HL-60/S4 treated with phorbol 12-myristate 13-acetate at 8.2 ng/mL for 4 days and 3 days (cell line): ENCODE data around the gene ACOX3.
"Not testable (repeated sequence)": the region's sequence is repeated elsewhere in the genome, so short reads cannot be mapped to it uniquely, and the experiment has no call there.

ENCODE experiments used
- in situ Hi-C: fragments of 300-500 bp; cut with MboI; formaldehyde crosslinking; loops from 2 replicates; pipeline ENCODE4 v1.15.0; 2022; ENCODE audit warnings: low sequenced_read_pairs

ACOX3 gene

DNA sequence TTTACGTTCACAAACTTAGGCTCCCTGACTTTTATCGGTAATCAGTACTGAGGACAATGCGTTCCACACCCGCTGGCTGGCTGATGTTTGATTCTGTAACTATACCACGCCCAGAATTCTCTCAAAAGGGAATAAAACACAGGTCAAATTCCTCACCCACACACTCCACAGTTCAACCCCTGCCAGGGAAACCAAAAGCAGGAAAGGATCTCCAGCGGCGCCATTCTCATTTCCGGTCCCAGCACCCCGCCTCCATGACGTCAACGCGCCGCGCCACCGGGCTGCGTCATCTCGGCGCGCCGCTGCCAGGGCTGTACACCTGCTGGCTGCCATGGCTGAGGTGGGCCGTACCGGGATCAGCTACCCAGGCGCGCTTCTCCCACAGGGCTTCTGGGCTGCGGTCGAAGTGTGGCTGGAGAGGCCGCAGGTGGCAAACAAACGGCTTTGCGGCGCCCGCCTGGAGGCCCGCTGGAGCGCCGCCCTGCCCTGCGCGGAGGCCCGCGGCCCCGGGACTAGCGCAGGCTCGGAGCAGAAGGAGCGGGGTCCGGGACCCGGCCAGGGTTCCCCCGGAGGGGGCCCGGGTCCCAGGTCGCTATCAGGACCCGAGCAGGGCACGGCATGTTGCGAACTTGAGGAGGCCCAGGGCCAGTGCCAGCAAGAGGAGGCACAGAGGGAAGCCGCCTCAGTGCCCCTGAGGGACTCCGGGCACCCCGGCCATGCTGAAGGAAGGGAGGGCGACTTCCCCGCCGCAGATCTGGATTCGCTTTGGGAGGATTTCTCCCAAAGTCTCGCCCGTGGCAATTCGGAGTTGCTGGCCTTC is at the start of gene ACOX3, which contains the start of gene TRMT44:
Gene ACOX3, minus strand, starts transcription at position 232 of the 820 bp plus-strand sequence. CDS start 24,202 bp downstream, outside the sequence.
Gene TRMT44, plus strand, starts transcription at position 286 of the 820 bp plus-strand sequence. Its CDS starts 46 bp downstream, at position 332.
- in situ Hi-C loops, result no loop called here

DNA sequence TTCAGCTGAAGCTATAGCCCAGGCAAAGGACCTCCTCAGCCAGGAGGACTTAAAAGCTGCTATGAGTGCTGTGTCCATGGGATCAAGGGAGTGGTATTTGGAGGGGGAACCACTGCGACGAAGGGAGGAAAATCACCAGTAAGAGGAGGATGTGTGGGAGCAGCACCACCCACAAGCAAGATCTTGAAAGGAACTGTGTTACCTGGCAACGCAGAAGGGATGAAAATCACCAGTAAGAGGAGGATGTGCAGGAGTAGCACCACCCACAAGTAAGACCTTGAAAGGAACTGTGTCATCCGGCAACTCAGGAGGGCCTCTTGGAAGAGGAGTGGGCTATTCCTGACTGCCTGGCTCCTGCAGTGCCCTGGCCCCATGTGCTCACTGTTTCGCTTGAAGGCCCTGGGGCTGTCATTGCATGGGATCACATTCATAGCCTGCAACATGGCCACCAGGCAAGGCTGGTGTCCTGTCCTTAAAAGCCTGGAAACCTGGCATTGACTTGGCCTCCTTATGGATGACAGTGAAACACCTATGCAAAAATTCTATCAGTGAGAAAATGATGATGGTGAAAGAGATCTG is 48.4 kb upstream of the ACOX3 start:
- in situ Hi-C loops, result no loop called here

- in situ Hi-C loops, result not testable (repeated sequence)
Measured at GRCh38 chr4:8486643-8487042, 46.1 kb upstream of the ACOX3 start.

DNA sequence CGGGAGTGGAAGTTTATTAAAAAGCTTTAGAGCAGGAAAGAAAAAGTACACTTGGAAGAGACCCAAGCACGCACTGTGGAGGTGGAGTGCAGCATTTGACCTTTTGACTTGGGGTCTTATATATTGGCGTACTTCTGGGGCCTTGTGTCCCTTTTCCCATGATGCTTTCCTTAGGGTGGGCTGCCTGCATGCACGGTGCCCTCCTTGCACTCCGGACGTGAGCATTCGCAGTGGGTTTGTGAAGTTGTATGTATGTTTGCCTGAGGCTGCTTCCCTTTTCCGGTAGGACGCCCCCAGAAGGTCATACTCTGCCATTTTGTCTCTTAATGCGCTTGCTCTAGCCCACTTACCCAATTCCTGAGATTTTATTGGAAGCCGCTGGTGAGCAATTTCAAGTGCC is 39.7 kb upstream of the ACOX3 start:
- in situ Hi-C loops, result no loop called here

DNA sequence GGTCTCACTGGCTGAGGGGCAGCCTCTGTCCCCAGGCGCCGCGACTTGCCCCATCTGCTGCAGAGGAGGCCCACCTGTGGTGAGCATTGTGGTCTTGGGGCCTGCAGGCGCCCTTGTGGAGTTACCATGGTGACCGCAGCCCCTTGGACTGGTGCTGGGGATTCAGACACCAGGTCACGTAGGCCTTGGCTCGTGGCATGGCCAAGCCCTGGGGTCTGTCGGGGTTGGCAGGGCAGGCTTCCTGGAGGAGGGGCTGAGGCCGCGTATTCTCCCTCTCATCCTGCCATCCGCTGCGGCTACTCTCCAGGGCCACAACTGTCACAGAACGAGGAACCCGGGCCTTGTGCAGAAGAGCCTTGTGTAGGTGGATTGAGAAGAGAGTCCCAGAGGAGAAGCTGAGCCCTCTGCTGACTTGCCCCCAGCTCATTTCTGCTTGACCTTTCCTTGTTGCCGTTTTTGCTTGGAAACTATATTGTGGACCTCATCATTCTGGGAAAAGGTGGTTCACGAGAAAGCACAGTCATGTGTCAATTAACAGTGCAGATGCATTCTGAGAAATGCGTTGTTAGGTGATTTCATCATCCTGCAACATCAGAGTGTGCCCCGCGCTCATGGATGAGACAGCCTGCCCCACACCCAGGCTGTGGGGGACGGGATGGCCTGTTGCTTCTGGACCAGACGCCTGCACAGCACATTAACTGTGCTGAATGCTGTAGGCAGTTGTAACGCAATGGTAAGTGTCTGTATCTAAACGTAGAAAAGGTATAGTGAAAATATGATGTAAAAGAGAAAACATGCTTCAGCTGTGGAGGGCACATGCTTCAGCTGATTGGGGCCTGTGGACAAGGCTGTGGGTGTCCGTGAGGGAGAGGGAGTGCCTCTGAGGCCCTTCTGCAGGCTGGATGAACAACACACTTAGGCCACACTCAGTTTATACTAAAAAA is 38.5 kb upstream of the ACOX3 start:
- in situ Hi-C loops, result no loop called here

GRCh38 chr4:8478371-8478770 is 37.8 kb upstream of the ACOX3 start:
- in situ Hi-C loops, result no loop called here

GRCh38 chr4:8477676-8478075 is 37.2 kb upstream of the ACOX3 start:
- in situ Hi-C loops, result no loop called here

DNA sequence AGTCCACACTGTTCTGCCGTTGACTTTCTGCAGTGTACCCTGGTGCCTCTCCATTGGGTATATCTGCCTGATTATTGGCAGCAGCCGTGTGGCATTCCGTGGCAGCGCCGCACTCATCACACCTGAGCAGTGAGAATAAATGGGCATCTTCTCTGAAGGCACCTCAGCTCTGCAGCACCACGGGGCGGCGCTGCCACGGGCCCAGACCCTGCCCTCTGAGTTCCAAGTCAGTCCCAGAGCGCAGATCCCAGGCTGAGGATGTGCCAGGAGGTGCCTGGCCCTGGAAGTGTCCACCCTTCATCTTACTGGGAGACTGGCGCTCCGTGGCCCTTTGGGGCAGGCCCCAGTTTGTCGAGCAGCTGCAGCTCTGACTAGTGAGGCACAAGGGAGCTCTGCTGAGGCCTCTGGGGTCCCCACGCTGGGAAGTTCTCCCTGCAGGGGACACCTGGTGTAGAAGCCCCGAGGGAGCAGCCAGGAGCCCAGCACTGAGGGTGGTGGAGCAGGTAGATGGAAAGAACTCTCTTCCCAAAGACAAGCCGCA is 36.6 kb upstream of the ACOX3 start:
- in situ Hi-C loops, result no loop called here

DNA sequence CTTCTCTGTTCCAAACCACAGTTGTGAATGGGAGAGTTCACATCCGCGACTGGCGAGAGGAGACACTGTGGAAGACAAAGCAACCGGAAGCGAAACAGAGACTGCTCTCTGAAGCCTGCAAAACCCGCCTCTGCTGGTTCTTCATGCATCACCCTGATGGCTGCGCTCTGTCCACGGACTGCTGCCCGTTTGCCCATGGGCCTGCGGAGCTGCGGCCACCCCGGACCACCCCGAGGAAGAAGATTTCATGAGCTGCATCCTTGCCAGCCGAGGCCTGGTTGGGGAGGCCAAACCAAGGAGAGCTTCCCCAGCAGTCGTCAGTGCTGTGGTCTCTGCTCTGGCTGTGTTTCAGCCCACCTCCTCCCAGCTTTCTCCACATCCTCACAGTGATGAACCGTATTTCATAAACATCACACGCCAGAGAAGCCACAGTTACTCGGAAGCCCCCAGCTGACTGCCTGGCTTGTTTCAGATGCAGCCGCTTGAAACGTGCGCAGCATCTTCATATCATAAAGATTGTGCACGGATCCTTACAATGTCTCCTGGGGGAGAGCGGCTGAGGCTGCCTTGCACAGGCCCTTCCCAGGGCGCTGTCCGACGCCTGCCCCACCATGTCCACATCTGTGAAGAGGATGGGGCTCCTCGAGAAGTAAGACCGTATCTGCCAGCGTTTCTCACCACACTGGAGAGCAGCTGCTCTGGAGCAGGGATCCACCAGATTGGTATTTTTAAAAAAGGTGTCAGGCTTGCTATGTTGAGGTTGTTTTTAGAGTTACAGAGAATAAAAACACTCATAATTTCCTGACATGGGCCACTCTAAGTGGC is 35.4 kb upstream of the ACOX3 start:
- in situ Hi-C loops, result no loop called here

DNA sequence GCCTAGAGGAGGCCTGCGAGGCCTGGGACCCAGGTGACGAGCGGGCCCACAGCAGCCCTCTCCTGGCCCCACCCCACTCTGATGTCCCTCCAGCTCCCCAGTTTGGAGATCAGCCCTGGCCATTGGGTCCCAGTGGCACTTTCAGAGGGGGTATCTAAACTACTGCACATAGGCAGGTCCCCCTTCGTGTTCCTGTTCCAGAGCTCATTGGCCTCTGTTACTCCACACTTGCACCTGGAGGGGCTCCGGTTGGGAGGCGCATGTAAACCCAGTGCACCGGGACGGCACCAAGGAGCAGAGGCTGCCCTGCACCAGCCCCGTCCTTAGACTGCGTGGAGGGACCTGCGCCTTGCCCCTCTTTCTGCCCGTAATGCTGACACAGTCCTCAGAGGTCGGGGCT is 34.3 kb upstream of the ACOX3 start:
- in situ Hi-C loops, result no loop called here

GRCh38 chr4:8473920-8474590 is 33.5 kb upstream of the ACOX3 start:
- in situ Hi-C loops, result no loop called here

DNA sequence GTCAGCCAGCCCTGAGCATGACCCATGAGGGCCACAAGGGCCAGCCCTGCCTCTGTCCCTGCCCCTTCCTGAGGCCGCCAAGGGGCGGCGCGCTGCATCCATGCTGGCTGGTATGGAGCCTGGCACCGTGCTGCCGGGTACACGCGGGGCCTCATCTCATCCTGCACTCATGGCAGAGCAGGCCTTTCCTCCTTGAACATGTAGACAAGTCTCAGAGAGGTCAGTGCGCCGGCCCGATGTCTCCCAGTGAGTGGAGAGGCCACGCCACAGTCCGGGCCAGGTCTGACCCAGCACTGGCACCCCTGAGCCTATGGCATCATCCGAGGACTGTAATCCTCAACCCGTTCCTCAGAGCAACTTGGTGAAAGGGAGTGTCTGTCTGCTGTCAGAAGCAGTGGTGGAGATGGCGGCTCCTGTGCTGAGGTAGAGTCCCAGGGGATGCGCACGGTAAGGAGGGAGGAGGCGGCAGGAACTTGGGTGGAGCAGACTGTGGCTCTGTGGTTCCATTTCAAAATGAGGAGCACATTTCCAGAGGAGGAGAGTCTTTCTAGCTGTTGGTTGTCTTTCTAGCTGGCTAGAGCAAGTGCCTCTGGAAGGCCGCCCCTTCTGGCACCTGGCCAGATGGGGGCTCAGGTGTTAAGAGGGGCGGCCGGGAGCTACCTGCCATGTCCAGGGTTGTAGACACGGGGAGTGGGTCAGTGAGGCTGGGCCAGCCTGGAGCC is 32.8 kb upstream of the ACOX3 start:
- in situ Hi-C loops, result no loop called here

DNA sequence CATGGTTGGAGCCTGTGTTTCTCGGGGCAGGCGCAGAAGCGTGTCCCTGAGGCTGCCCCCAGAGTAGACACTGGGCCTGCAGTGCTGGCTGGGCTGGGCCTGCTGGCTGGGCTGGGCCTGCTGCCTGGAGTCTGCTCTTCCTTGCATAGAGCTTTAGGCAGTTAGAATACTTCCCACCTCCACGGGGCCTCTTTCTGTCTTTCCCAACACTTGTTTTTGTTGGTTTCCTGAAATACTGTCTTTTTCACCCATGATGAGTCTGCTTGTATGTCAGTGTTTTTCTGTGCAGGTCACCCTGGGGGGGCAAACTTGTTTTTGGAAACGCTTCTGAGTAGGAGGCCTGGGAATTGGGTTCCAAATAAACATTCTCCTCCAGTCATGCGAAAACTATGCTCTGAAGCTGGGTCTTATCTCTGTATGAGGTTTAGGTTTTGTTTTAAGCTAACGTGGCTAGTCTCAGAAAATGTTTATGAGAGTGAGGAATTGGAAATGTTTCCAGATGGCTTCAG is 32.2 kb upstream of the ACOX3 start:
- in situ Hi-C loops, result no loop called here

GRCh38 chr4:8472158-8472688 is 31.7 kb upstream of the ACOX3 start:
- in situ Hi-C loops, result no loop called here

DNA sequence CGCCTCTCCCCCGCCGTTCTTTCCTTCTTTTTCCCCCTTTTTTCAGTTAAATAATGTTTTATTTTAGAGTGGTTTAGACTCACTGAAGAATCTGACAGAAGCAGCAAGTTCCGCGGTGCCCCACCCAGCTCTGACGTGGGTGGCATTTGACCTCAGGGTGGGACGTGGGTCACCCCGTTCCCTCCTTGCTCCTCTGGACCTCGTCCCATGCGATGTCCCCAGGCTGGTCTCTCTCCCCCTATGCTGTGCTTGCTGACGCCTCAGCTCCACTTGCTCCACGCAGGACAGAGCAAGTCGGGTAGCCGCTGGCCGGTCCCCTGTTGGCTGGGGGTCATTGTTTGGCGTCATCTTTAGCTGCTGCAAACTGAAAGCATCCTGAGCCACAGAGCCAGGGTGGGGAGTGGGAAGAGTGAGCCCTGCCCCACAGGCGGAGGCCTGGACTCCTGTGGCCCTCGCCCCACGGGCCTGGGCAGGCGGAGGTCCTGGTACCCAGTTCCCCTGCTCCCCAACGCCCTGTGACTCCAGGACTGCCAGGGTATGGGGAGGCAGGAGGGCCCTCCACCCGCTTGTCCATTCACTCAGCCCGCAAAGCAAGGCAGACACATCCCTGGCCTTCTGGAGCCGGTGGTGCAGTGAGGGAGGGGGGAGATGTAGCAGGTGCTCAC is 30.8 kb upstream of the ACOX3 start:
- in situ Hi-C loops, result no loop called here

DNA sequence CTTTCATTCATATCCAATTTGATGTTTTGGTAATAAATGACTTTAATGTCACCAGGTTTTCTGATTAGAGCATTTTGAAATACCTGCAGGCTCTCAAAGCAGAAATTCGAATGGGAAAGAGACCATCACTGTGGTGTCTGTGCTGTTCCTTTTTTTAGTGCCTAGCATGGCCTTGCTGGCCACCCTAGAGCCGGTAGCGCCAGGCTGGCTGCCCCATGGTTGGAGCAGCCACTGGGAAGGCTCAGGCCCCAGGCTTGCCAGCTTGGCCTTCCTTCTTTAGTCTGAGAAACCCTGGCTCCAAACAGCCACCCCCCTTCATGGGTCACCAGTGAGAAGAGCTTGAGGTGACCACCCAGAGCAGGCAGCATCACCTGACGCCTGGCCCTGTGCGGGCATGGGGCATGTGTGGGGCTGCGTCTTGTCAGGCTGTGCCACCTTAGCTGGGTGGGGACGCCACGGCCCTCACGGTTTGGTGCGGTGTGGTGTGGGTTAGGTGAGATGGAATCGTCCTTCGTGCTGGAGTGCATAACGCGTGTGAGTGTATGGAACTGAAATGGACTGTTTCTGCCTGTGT is 30.0 kb upstream of the ACOX3 start:
- in situ Hi-C loops, result no loop called here

DNA sequence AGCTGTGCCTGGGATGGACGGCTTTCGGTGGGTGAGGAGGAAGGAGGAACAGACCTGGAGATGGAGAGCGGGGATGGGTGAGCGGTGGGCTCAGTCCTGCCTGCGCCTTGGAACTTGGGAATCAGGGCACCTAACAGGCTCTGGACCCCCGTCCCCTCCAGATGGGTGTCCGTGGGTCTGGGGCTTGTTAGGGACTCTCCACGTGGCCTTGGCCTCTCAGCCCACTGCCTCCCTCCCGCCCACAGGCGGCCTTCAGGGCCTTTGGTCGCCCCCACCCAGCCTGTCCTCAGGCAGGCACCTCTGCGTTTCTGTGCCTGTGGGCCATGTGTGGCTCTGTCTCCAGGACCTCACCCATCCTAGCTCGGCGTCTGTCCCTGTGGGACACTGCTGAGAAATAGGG is 29.0 kb upstream of the ACOX3 start:
- in situ Hi-C loops, result no loop called here
